Activated T-helper 1 cell treated with Interleukin-2 at 50 U/mL for 16 hours (primary cell): ENCODE measurements around the gene AQP6.

Experiments used
- DNase-seq: peaks from one replicate; pipeline ENCODE4 v3.0.0-alpha.2; 2020; ENCODE audit warnings: low read depth

The AQP6 gene, protein sequence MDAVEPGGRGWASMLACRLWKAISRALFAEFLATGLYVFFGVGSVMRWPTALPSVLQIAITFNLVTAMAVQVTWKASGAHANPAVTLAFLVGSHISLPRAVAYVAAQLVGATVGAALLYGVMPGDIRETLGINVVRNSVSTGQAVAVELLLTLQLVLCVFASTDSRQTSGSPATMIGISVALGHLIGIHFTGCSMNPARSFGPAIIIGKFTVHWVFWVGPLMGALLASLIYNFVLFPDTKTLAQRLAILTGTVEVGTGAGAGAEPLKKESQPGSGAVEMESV

DNA sequence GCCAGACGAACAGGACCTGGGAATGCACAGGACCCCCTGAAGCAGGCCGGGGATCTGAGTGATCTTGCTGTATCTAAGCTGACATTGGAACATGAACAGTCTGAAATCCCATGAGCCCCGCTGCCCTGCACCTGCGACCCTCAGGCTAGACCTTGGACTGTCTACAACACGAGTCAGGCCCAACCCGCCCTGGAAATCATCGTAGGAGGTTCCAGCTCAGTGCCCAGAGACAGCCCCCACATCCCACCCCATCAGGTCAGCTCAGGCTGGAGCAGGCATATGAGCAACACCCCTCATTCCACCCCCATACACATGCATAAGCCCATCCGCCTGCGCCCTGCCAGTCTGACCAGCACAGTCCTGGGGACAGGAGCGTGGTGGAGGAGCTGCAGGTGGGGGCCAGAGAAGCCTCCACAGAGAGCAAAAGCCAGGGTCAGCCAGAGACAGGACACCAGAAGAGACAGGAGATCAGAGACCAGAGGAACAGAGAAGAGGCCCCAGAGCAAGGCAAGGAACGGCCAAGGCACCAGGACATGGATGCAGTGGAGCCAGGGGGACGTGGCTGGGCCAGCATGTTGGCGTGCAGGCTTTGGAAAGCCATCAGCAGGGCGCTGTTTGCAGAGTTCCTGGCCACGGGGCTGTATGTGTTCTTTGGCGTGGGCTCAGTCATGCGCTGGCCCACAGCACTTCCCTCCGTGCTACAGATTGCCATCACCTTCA, at the start of gene AQP6:
Gene AQP6, plus strand, starts transcription at position 307 of the 720 bp plus-strand sequence. Its CDS starts 227 bp downstream, at position 534.
- no peak for DNase-seq

DNA sequence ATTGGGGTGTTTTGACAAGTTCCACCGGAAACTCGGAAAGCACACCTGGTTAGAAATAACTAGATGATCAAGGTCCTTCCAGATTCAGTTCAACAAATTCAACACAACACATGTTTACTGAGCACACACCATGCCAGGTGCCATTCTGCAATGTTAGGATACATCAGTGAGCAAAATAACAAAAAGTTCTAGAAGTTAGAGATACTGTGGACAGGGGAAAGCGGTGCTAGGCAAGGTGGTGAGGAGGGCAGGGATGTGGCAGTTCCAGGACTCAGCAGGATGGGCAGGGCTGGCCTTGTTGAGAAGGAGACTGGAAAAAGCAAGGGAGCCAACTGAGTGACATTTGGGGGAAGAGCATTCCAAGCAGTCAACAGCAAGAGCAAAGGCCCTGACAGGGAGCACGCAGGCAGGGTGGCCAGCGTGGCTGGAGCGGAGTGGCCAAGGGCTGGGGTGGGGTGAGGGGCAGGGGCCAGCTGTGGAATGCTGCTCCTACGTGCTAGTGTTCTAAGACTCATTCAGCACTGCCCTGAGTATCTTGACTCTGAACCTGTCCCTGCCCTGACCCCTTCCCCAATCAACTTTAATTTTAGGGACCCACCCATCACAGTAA, 49.6 kb upstream of the AQP6 start:
- DNase-seq: no peak

DNA sequence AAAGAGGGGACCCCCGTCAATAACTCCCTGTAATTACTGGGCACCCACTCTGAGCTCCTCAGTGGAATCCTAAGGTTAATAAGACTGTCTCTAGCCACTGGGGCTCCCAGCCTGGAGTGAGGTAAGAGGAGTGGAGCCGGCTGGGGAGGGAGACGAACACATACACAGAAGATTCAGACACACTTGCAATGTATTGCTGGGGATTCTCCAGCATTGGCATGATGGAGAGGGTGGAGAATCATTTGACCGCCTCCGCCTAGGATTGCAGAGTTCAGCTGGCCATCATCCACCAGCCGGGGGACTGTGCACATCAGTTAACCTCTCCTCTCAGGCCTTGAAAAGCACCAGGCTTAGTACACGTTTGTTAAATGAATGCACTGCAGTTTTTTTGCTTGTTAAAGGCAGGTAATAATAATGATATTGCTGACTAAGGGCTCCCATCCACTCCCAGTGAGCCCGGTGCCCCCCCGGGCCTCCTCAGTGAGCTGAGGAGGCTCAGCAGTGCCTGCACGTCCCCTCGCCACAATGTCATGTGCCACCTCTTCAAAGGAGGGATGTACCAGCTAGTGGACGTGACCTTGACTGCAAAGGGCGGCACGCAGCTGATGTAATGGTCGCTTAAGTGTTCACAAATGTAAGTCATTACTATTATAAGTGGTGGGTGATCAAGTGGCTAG, 48.7 kb upstream of the AQP6 start:
- no peak for DNase-seq

DNA sequence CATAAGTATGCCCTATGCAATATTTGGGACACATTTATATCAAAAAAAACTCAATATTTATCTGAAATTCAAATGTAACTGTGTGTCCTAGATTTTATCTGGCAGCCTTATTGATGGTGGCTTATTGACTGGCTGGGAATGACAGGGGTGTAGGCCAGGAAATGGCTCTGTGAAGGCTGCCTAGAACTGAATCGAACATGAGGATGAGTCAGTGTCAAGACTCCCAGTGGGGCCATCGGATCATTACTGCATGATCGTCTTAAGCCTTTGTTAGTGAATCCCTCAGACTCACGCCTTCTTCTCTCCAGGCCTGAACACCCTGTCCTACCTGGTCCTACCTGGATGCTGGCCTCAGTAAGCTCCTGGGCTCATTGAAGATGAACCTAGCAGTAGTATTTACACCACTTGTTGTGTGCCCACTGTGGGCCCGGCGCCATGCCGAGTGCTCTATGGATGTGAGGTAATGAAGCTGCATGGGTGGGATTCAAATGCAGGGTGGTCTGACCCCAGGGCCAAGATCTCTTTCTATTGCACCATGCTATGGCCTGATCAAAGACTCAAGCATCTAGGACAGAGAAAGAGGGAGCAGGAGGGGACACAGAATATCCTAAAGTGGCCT, 48.0 kb upstream of the AQP6 start:
- no peak for DNase-seq

DNA sequence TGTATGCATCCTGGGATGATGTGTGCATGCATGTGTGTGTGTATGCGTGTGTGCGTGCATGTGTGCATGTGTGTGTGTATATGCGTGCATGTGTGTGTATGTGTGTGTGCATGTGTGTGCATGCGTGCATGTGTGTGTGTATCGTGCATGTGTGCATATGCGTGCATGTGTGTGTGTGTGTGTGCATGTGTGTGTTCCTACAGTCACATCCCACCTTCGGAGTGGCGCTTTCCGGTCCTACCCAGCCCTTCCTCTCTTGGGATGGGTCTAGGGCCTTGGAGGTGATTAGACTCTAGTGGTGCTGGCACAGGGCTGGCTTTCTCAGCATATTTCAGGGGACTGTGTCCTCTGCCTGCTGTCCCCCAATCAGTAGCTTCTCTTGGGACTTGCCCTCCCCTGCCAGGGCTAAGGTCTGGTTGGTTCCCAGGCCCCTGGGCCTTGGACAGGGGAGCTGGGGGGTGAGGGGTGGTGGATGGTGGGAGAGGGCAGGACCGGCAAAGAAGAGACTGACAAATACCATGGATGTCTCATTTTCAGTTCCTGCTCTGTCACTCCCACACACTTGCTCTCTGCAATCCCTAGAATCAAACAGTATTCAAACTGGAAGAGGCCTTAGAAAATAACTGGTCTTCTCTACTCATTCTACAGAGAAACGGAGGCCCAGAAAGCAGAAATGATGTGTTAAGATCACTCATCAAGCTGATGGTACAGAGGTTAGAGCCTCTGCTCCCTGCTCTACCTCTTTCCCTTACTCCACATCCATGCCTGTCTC, 47.1 kb upstream of the AQP6 start:
- no peak for DNase-seq

DNA sequence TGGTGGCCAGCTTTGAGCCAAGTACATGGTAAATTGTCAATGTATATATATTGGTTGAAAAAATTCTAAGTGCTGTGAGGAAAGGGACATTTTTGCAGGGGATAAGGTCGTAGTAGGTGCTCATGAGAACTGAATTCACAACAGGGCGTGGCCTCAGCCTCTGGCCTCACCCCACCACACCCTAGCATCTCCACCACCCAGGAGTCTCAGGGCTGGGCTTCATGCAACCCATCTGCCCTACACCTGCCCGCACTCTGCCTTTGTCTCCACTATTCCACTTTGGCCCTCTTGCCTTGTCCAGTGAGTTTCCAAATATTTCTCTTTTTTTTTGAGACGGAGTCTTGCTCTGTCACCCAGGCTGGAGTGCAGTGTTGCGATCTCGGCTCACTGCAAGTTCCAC, 44.3 kb upstream of the AQP6 start:
- DNase-seq: no peak

DNA sequence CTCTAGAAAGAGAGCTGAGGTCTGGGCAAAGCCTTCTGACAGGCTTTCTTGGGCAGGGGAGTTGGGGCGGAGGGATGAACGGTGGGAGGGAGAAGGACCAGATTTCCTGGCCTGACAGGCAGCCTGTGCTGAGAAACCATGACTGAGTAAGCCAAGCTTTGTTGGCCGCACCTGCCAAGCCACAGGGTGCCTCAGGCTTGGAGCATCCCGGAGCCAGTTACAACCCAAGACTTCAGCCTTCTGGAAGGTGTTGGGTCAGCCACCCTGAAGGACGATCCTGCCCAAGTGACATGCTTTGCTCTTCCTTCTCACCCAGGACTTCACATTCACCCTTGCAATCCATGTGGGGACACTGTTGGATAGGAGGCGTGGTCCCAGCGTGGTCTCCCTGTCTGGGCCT, 43.2 kb upstream of the AQP6 start:
- DNase-seq: no peak

DNA sequence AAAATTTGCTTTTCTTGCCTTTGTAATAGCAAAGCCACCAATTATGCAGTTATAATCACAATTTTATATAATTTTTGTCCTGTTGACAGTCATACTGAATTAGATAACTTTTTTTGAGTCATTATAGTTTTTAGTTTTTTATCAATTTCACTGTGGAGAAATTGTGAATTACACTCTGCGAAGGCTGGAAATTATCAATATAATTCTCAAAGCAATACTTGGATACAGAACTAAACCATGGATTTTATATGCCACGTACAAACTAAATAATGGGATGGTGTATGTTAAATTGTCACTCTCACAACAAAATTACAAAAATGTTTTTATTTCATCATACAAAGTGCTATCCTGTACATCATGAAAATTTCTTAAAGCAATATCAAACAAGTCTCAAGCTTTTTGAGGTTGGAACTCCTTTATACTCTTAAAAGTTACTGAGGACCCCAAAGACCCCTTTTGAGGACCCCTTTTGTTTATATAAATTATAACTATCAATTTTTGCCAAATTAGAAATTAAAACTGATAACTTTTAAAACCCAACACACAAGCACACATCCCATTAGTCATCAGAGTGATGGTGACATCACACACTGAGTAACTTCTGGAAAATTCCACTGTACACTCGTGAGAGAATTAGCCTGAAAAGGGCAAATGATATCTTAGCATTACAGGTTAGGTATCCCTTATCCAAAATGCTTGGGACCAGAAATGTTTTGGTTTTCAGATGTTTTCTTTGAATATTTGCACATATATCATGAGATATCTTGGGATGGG, 42.0 kb upstream of the AQP6 start:
- no peak for DNase-seq

DNA sequence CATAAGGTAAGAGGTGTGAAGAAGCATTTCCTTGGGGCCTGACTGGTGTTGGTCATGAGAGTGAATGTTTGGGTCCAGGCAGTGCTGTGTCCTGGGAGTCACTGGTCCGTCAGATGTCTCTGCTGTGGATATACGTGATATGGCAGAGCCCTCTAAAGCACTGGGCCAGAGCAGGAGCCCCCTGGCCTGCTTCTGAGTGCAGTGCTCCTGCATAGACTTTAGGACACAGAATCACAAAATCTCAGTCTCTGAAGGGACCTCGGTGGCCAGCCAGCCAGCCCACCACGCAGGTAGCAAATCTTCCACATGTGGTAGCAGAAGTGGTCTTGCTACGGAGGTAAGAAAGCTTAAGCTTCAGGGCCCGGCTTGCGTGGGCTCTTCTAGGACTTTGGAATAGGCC, 40.7 kb upstream of the AQP6 start:
- DNase-seq: no peak

DNA sequence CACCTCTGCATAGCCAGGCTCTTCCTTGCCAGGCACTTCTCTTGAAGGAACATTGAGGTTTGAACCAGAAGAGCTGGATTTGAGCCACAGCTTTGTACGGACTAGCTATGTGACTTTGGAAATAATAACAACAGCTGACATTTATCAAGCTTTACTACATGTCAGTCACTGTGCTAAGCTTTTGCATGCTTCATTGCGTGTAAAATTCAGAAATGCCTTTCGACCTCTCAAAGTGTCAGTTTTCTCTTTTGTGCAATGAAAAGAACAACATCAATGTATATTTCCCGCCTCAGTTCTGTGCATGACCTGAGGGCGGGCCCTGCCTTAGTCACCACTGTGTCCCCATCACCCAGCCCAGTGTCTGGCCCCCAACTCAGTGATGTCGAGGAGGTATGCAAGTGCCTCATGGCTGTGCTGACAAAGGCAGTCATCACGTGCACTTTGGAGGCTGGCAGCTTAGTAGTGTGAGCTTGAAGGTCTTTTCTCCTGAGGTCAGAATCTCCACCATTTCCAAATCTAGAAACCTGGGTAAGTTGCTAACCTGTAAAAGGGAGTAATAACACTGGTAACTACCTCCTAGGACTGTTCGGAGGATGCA, 40.1 kb upstream of the AQP6 start:
- DNase-seq: no peak

DNA sequence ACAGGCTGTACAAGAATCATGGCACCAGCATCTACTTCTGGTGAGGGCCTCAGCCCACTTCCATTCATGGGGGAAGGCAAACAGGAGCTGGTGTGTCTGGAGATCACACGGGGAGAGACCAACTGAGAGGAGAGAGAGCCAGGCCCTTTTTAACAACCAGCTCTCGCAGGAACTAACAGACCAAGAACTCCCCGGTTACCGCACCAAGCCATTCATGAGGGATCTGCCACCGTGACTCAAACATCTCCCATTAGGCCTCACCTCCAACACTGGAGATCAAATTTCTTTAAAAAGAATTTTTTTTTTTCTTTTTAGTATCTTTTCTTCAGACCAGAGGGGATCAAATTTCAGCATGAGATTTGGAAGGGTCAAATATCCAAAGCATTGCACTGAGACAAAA, 39.0 kb upstream of the AQP6 start:
- no peak for DNase-seq

DNA sequence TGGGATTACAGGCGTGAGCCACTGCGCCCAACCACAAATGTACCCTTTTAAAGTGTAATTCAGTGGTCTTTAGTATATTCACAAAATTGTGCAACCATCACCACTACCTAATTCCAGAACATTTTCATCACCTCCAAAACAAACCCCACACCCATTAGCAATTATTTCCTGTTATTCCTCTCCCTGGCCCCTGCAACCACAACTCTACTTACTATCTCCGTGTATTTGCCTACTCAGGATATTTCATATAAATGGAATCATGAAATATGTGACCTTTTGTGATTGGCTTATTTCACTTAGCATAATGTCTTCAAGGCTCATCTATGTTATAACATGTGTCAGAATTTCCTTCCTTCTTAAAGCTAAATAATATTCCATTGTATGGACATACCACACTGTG, 38.2 kb upstream of the AQP6 start:
- DNase-seq: no peak

DNA sequence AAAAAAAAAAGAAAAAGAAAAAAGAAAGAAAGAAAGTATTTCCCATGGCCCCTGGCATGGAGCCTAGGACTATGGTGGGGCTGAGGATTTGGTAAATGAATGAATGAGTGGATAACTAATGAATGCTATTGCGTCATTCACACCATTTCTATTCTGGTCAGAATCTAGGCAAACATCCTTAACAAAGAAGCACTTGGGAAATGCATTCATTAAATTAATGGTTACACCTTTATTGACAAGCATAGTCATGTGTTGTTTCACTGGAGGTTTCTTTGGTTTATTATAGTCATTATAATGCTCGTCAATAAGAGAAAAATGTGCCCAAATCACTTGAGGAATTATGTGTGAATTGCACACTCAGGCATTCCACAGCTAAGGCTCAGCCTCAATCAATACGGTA, 35.8 kb upstream of the AQP6 start:
- DNase-seq: no peak

DNA sequence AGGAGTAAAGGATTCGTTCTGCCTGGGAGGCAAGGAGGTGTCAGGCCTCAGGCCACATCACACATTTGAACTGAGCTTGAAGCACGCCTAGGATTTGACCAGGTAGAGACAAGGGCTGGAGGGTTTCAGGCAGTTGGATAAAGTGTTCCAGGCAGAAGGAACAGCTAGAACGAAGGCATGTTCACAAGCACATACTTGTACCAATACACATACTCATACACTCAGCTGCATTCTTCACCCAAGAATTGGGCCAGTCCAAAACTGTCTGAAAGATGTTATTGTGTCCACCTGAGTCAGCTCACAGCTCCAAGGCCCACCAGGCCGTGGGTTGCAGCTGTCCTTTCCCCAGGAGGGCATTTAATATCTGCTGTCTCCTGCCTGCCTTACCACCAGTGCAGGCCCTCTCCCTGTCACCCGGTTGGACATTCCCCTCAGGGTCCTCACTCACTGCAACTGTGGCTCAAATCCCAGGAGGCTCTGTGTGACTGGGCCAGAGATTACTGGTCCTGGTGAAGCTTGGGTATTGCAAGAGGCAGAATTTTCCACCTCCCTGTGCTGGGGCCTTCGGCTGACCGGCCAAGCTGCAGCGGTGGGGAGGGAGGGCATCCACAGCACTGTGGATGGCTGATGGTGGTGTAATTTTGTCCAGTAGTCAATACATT, 35.0 kb upstream of the AQP6 start:
- no peak for DNase-seq

DNA sequence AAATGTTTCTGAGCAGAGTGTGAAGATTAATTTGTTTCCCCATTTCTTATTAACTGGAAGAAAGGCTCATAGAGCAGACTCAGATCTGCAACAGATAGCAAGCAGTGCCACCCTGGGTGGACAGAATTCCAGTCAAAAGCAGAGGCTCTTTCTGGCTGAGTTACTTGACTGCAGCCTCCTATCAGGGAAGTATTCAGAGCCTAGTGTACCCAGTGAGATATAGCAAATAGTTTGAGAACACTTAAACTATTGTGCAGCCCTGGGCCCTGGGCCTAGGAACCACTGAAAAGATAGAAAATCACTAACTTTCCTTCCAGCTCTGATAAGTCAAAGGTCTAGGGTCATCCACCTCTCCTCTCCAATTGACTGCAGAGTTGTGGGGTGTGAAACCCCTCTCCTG, 33.4 kb upstream of the AQP6 start:
- DNase-seq: no peak

DNA sequence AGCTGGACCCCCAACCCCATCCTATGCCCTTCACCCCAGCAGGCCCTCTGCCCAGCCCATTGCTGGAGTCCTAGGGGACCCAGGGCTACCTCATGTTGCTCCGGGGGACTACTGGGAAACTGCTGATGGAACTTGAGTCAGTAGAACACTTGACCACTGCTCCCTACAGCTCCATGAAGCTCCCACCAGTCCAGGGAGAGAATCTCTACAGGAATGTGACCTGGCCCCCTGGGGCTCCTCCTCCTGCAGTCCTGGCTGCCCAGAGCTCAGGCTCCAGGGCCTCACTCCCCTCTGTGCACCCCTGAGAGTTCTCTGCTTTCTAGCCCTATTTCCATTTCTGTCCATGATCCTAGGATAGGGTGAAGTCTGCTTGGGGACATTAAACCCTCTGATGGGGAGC, 33.0 kb upstream of the AQP6 start:
- DNase-seq: no peak

DNA sequence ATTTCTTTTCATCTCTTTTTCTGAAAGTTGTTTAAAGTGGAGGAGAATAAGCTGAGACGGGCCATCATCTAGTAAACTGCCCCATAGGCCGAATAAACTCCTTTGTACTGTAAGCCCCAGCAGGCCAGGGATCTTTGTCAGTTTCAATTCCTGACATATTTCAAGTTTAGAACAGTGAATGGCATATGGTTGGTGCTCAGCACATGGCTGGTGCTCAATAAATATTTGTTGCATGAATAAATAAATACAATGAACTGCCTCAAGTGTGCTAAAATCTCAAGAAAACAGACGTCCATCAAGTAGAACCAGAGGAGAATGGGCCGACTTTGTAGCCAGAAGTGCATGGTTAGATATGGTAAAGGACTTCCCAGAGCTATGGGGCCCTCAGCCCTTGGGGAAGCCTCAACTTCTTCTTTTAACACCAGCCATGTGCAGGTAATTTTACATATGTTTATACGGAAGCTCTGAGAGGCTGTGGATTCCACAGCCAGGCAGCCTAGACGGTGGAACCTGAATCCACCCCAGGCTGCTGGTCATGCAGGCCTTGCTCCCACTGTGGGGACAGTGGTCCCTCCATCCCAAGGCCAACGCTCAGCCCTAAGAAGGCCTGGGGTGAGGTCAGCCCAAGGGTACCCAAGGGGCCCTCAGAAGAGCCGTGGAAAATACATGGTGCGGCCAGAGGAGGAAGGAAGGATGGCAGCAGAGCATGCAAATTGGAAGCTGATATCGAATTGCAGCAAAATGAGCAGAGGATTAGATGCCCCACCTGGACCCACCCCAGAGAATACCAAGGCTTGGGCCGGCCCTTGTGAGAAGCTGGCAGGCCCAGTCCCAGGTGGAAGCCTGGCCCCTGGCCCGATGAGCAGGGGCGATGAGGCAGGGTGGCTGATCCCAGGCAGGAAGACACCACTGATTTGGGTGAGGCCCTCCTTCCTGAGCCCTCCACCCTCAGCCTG, 30.9 kb upstream of the AQP6 start:
- no peak for DNase-seq

DNA sequence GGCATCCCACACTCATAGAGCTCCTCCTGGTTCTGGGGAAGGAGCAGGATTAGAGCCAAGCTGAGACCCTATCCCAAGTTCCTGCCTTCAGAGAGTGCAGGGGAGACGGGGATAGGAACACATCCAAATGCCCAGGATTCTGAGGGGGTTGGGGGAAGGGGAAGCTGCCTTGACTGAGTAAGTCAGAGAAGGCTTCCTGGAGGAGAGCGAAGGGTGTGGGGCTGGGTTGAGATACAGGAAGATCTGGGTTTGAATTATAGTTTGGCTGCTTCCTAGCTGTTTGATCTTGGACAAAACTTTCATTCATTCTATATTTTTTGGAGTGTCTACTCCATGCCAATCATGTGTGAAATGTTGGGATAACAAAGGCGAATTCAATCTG, 30.2 kb upstream of the AQP6 start:
- DNase-seq: no peak
